Measurements from ENCODE around the gene PROK2. TPM values are rescaled to one million over a fixed set of nuclear protein-coding genes. Genes with fewer than 3 reads are reported as not detected.

PROK2 gene
- total RNA-seq, 1 donor from 2014 or later, result 2.1 TPM

- no peak for TF ChIP-seq EZH2 (IDR thresholded peaks at IDR 0.05)
- TF ChIP-seq, protein P1, sequence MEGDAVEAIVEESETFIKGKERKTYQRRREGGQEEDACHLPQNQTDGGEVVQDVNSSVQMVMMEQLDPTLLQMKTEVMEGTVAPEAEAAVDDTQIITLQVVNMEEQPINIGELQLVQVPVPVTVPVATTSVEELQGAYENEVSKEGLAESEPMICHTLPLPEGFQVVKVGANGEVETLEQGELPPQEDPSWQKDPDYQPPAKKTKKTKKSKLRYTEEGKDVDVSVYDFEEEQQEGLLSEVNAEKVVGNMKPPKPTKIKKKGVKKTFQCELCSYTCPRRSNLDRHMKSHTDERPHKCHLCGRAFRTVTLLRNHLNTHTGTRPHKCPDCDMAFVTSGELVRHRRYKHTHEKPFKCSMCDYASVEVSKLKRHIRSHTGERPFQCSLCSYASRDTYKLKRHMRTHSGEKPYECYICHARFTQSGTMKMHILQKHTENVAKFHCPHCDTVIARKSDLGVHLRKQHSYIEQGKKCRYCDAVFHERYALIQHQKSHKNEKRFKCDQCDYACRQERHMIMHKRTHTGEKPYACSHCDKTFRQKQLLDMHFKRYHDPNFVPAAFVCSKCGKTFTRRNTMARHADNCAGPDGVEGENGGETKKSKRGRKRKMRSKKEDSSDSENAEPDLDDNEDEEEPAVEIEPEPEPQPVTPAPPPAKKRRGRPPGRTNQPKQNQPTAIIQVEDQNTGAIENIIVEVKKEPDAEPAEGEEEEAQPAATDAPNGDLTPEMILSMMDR (IDR thresholded peaks at IDR 0.05), result no peak
- no peak for TF ChIP-seq EZH2phosphoT487 (IDR thresholded peaks at IDR 0.05)
- H2AFZ ChIP-seq (replicated peaks), result peak within 1 kb of the TSS; percentile 96
These were observed 59.5 kb downstream of the PROK2 start, which contains the start of gene EIF4E3 for GRCh38 chr3:71725271-71725991. Gene EIF4E3, minus strand, starts transcription at chr3:71725402. Its CDS starts 35 bp downstream, at chr3:71725367.

DNA sequence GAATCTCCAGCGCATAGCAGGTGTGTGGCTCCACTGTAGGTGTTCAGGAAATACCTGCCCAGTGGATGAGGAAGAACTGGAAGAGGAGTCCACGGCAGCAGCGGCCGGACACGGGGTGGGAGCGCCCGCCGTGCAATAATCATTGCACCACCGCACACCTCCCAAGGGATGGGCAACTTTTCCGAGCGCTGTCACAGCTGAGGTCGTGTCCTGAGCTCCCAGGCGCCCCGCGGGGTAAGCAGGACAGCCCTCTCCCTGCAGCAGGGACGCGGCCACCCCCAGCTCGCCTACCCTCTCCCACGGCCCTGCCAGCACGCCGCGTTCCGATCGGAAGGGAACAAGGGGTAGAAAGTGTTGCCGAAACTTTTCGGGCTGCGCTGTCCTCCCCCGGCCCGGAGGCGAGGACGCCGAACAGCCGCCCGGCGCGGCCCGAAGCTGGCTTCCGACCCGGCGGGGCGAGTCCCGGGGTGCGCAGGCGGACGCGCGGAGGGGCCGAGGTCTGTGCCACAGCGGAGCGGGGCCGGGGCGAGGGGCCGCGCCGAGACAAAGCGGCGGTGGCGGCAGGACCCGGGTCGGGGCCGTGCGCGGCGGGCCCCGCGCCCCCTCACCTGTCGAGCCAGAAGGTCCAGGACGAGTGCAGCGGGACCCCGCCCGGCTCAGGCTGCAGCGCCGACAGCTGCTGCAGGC lies 60.2 kb downstream of the PROK2 start:
- no peaks in the 10 kb centered on the region for H3K9me3 Mint-ChIP-seq
- Histone ChIP-seq H3K36me3 (no peaks in the 10 kb centered on the region), H3K4me2 (peak overlapping the region; percentile 94), H3K9ac (peak overlapping the region; percentile 45), H2AFZ (replicated peaks) (peak overlapping the region; percentile 96), H3K27me3 (peaks cover 42% of the 10 kb centered on the region), H3K4me1 (peaks cover 20% of the 10 kb centered on the region), H3F3A (ENCODE audit: low read depth) (peaks cover 24% of the 10 kb centered on the region), H3K79me2 (ENCODE audit: low read depth) (no peaks in the 10 kb centered on the region), H3K27ac (no peak overlapping the region), H3K9me3 (ENCODE audit: low read depth) (no peaks in the 10 kb centered on the region), H3K4me3 (peak overlapping the region; percentile 80), H4K20me1 (ENCODE audit: low read depth) (peaks cover 14% of the 10 kb centered on the region)
- peak overlapping the region; percentile 90 for H3K4me3 Mint-ChIP-seq
- DNase-seq (ENCODE audit: low spot score), result peak; percentile 63
- no peaks in the 10 kb centered on the region for H3K36me3 Mint-ChIP-seq
- H3K27me3 Mint-ChIP-seq (ENCODE audit: insufficient read depth, low read depth), result peaks cover 7% of the 10 kb centered on the region
- TF ChIP-seq, protein P1 (IDR thresholded peaks at IDR 0.05), result no peak
- TF ChIP-seq EZH2 (IDR thresholded peaks at IDR 0.05) (no peak), EZH2phosphoT487 (IDR thresholded peaks at IDR 0.05) (no peak)
- H3K27ac Mint-ChIP-seq, result peak overlapping the region; percentile 58
- H3K4me1 Mint-ChIP-seq, result peaks cover 32% of the 10 kb centered on the region

More at GRCh38 chr3:71725271-71725991, 59.5 kb downstream of the PROK2 start, which contains the start of gene EIF4E3:
- Histone ChIP-seq H4K20me1 (ENCODE audit: low read depth) (peaks cover 14% of the 10 kb centered on the region), H3K36me3 (no peaks in the 10 kb centered on the region), H3F3A (ENCODE audit: low read depth) (peaks cover 24% of the 10 kb centered on the region), H3K27ac (no peak within 1 kb of the TSS), H3K4me3 (peak within 1 kb of the TSS; percentile 80), H3K4me1 (peaks cover 20% of the 10 kb centered on the region), H3K4me2 (peak within 1 kb of the TSS; percentile 94), H3K79me2 (ENCODE audit: low read depth) (no peaks in the 10 kb centered on the region), H3K27me3 (peaks cover 42% of the 10 kb centered on the region), H3K9ac (peak within 1 kb of the TSS; percentile 45), H3K9me3 (ENCODE audit: low read depth) (no peaks in the 10 kb centered on the region)
- Mint-ChIP-seq H3K4me3 (peak within 1 kb of the TSS; percentile 90), H3K36me3 (no peaks in the 10 kb centered on the region), H3K27me3 (ENCODE audit: insufficient read depth, low read depth) (peaks cover 7% of the 10 kb centered on the region), H3K9me3 (no peaks in the 10 kb centered on the region), H3K27ac (peak within 1 kb of the TSS; percentile 58), H3K4me1 (peaks cover 36% of the 10 kb centered on the region)
- peak; percentile 81 for DNase-seq (ENCODE audit: low spot score)

DNA sequence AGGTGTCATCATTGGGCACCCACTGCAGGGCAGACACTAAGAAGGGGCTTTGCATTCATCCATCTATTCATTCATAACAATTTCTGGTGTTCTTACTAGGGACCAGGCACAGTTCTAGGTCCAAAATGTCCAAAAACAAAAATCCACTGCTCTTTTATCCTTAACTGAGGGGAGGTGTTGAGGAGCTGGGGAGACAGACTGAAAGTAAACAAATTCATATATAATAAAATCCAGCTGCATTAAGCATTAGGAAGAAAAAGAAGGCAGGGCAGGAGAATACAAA lies 60.8 kb downstream of the PROK2 start:
- no peak overlapping the region for H2AFZ ChIP-seq (replicated peaks)
- H3K9ac ChIP-seq, result no peak overlapping the region
- H3K36me3 Mint-ChIP-seq, result no peaks in the 10 kb centered on the region
- peak overlapping the region; percentile 58 for H3K27ac Mint-ChIP-seq
- H3K4me1 Mint-ChIP-seq, result peaks cover 26% of the 10 kb centered on the region
- H3K27me3 Mint-ChIP-seq (ENCODE audit: insufficient read depth, low read depth), result peaks cover 7% of the 10 kb centered on the region
- H3K9me3 ChIP-seq (ENCODE audit: low read depth), result no peaks in the 10 kb centered on the region
- peaks cover 16% of the 10 kb centered on the region for H3K4me1 ChIP-seq
- no peak for DNase-seq (ENCODE audit: low spot score)
- no peak overlapping the region for H3K27ac ChIP-seq
- H3K4me2 ChIP-seq, result peak overlapping the region; percentile 94
- H3K4me3 Mint-ChIP-seq, result peak overlapping the region; percentile 90
- peak overlapping the region; percentile 80 for H3K4me3 ChIP-seq
- TF ChIP-seq EZH2phosphoT487 (IDR thresholded peaks at IDR 0.05), result no peak
- TF ChIP-seq EZH2 (IDR thresholded peaks at IDR 0.05), result no peak
- TF ChIP-seq, protein P1 (IDR thresholded peaks at IDR 0.05), result no peak
- H4K20me1 ChIP-seq (ENCODE audit: low read depth), result peaks cover 10% of the 10 kb centered on the region
- no peaks in the 10 kb centered on the region for H3K9me3 Mint-ChIP-seq
- H3F3A ChIP-seq (ENCODE audit: low read depth), result peaks cover 18% of the 10 kb centered on the region
- H3K36me3 ChIP-seq, result no peaks in the 10 kb centered on the region
- H3K27me3 ChIP-seq, result peaks cover 42% of the 10 kb centered on the region
- H3K79me2 ChIP-seq (ENCODE audit: low read depth), result no peaks in the 10 kb centered on the region
